Stimulated activated CD4-positive, alpha-beta T cell treated with anti-CD3 and anti-CD28 coated beads, Interleukin-1b, Interleukin-23, amount 100 ng/mL, for 4 hours (primary cell): ENCODE measurements around the gene TLR8.
"Not testable (repeated sequence)": the region's sequence is repeated elsewhere in the genome, so short reads cannot be mapped to it uniquely, and the experiment has no call there.

Source experiments
- DNase-seq, 2 donors: peaks; one replicate each; pipeline ENCODE4 v3.0.0-alpha.2; 2020; ENCODE audit warnings: low read depth in 2 of 2

Gene TLR8

GRCh38 chrX:12946838-12947544 lies 40.6 kb downstream of the TLR8 start:
- peak in 1 of 2 donors; percentile 82 for DNase-seq

GRCh38 chrX:12947545-12948235 lies 41.3 kb downstream of the TLR8 start:
- no peak for DNase-seq

DNA sequence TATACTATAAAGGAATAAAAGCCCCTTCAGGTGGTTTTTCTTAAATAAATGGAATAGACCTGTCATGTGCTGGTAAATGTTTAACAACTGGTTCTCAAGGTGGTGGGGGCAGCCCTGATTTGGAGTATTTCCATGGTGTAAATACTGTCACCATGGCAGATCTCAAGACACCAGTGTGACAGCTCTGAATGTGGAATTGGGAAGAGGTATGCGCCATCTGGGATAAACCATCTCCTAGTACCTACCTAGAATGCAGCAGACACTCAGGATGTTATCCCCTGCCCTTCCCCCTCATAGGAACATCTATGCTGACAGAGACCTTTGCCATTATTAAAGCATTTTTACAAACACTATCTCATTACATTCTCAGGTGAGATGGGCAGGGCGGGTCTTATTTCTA lies 42.1 kb downstream of the TLR8 start:
- no peak for DNase-seq

- no peak for DNase-seq
Measured at GRCh38 chrX:12949205-12949926, 42.9 kb downstream of the TLR8 start.

- DNase-seq: peak; percentile 66 to 84
Measured at GRCh38 chrX:12949927-12950656, 43.7 kb downstream of the TLR8 start.

DNA sequence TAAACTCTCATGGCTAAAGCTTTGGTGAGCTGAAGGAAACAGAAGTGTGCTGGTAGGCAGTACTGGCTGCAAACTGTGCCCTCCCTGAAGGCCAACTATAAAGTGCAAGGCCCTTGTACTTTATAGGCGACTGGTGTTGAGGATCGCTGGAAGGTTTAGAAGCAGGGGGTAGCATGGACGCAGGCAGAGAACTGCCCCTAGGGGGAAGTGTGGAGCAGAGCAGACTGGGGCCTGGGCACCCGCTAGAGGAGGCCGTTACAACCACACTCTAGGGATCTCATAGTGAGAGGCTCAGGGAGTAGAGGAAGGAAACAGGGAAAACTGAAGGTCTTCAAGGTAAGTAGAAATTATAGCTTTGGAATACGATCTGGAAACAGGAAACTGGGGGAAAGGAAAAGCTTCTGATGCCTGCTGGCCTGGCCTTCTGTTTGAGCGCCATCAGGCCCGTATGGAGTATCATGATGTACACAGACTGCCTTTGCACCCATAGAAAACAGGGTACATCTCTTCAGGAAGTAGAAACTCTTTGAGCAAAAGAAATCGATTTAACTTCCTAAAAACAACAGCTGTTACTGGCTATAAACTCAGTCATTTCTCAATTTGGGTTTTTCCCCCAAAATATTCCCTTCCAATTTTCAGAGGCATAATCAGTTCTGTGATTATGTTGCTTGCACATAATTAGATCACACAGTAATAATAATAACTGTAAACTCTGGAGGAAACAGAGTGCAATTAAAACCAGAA lies 44.6 kb downstream of the TLR8 start:
- peak in 1 of 2 donors; percentile 57 for DNase-seq

DNA sequence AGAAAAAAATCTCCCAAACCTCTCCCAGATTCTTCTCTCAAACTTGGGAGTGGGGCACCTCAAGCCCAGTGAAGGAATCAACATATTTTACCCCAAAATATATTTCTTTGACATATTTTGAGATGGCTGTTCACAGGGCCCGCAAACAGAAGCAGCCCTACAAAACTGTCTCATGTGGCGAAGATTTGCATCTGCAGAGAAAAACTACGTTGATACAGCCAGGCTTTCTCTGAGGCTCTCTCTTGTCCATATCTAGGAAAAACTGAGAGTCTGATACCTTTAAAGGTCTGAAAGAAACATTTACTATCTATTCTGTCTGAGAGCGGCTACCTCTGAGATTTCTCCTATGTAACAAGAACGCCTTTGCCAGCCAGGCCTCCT lies 45.2 kb downstream of the TLR8 start:
- no peak for DNase-seq

DNA sequence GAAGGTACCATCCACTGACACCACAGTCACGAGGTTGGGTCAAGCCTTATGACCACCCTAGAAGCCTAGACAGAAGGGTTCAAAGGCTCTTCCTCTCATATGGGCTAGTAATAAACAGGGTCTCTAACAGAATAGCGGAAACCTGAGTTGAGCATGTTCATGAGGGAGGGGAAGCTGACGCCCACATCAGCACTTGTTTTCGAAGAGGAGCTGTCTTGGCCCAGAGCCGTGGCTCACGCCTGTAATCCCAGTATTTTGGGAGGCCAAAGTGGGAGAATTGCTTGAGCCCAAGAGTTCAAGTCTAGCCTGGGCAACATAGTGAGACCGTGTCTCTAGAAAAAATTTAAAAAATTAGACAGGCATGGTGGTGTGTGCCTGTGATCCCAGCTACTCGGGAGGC lies 47.0 kb downstream of the TLR8 start:
- no peak for DNase-seq

- DNase-seq: no peak
Measured at GRCh38 chrX:12954376-12954775, 48.0 kb downstream of the TLR8 start.

DNA sequence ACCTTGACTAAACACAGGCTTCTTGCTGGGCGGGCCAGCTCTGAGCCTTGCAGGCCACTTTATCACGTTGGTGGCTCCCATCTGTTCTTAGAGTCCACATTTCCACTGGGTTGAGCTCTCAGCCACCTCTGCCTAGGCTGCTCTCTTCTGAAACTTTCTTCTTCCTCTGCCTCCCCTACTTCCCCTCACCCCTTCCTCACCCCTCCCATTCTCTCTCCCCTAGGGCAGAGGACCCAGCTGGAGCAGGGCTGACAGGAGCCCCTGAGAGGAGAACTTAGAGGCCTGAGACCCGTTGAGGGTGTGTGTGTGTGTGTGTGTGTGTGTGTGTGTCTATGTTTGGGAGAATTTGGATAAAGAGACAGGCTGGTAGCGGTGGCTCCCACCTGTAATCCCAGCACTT lies 48.6 kb downstream of the TLR8 start:
- DNase-seq: no peak

DNA sequence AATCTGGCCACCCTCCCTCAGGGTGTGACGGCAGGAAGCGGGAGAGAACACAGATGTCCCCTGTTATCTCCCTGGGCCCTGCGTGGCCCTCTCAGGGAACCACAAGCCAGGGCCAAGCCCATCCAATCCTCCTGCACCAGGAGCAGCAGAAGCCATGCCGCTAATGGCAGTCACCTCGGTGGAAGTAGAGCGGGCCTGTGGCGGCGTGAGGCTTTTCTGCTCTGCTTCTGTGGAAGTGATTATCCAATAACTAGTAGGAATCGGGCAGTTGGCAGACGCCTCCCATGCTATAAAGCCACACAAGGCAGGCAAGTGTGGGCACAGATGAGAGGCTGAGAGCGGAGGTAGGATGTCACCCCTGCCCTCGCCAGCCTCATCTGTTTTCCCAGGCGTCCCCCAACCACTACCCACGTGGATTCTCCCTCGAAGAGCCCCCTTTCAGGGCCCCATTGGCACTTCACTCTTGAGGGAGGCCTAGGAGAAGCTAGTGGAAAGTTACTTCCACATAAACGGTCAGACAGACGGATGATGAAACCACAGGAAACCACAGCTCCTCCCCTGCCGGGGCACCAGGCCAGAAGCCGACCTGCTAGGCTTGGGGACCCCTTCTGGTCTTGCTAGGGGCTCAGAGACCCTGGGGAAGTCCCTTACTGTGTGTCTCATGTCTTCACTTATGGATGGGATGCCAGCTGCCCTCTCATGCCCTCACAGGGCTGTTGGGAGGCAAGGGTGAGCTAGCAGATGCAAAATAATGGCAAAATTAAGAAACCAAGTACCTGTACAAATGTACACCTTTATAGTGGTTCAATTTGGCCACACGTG lies 49.7 kb downstream of the TLR8 start:
- no peak for DNase-seq

- peak in 1 of 2 donors; percentile 54 for DNase-seq
Measured at GRCh38 chrX:12956704-12957534, 50.5 kb downstream of the TLR8 start.

- no peak for DNase-seq
Measured at GRCh38 chrX:12958059-12958458, 51.6 kb downstream of the TLR8 start.

DNA sequence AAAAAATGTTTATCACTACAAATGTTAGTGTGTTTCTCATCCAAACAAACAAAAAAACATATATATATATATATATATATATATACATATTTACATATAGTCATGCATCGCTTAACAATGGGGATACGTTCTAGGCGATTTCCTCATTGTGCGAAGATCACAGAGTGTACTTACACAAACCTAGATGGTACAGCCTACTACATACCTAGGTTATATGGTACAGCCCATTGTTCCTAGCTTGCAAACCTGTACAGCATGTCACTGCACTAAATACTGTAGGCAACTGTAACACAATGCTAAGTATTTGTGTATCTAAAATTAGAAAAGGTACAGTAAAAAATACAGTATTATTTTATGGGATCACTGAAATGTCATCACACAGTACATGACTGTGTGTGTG lies 52.0 kb downstream of the TLR8 start:
- DNase-seq: no peak

DNA sequence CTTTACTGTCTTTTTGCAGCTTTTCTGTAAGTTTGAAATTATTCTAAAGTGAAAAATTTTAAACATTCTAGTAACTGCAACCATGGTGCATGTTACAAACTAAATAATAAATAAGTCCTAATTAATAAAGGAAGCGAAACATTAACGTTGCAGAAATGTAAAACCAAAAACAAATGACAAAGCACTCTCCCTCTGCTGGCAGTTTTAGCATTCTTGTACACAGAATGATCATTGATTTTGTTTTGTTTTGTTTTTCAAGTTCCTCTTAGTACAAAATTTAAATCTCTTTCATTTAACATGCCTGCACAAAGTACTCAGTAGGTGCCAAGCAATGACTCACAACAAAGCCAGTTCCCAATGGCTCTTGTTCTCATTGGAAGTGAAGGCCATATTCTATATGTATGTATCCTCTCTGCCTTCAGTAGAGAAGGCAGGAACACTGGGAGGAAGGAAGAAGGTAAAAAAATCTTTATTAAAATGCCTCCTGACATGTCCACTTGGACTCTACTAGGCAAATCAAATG lies 54.8 kb downstream of the TLR8 start:
- DNase-seq: no peak

- DNase-seq: no peak
Measured at GRCh38 chrX:12962041-12962504, 55.7 kb downstream of the TLR8 start.

DNA sequence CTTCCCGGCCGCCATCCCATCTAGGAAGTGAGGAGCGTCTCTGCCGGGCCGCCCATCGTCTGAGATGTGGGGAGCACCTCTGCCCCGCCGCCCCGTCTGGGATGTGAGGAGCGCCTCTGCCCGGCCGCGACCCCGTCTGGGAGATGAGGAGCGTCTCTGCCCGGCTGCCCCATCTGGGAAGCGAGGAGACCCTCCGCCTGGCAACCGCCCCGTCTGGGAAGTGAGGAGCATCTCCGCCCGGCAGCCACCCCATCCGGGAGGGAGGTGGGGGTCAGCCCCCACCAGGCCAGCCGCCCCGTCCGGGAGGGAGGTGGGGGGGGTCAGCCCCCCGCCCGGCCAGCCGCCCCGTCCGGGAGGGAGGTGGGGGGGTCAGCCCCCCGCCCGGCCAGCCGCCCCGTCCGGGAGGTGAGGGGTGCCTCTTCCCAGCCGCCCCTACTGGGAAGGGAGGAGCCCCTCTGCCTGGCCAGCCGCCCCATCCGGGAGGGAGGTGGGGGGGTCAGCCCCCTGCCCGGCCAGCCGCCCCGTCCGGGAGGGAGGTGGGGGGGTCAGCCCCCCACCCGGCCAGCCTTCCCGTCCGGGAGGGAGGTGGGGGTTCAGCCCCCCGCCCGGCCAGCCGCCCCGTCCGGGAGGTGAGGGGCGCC lies 56.9 kb downstream of the TLR8 start:
- not testable (repeated sequence) for DNase-seq

GRCh38 chrX:12965131-12965940 lies 58.9 kb downstream of the TLR8 start:
- no peak for DNase-seq
